H1 (cell line): Measurements from ENCODE around the gene SLC7A6OS. TPM values are rescaled to one million over a fixed set of nuclear protein-coding genes. Genes with fewer than 3 reads are reported as not detected.

Experiments used
- CTCF ChIA-PET: fragments of 300-600 bp; sonication (Branson Sonifier 250); formaldehyde crosslinking; loops from one replicate; lab custom pipeline; 2021; ENCODE audit not compliant: partially characterized antibody; lab: Charles Lee
- POLR2A ChIA-PET: fragments of 300-600 bp; sonication (Branson Sonifier 250); formaldehyde crosslinking; loops from one replicate; lab custom pipeline; 2021; ENCODE audit warnings: inconsistent platforms; ENCODE audit not compliant: partially characterized antibody; lab: Charles Lee
- DNase-seq, 2 experiments: peaks; one replicate each; pipeline versions ENCODE4 v3.0.0 to v3.0.0-alpha.2; 2010 to 2022; ENCODE audit warnings: low spot score in 2 of 2, low read depth in 1 of 2, mixed read lengths in 1 of 2
- FAIRE-seq: peaks from 2 replicates; lab custom pipeline; 2011; peaks lifted over from hg19 to GRCh38; lab: Jason Lieb, UNC
- H2AFZ ChIP-seq: 2 replicates; pipeline ENCODE4 v1.8.1; 2012; ENCODE audit warnings: low read length, inconsistent platforms
- H2AK5ac ChIP-seq: 2 replicates; pipeline ENCODE4 v1.6.1; 2013; ENCODE audit warnings: low read depth, low read length
- H2BK120ac ChIP-seq: replicated peaks from 2 replicates; pipeline ENCODE3; 2013; ENCODE audit warnings: low read depth, low read length, inconsistent platforms
- H2BK12ac ChIP-seq: 2 replicates; pipeline ENCODE4 v1.6.1; 2013; ENCODE audit warnings: low read depth, low read length
- H2BK15ac ChIP-seq: 2 replicates; pipeline ENCODE4 v1.6.1; 2013; ENCODE audit warnings: low read length
- H2BK20ac ChIP-seq: 2 replicates; pipeline ENCODE4 v1.6.1; 2013; ENCODE audit warnings: low read length
- H2BK5ac ChIP-seq: 2 replicates; pipeline ENCODE4 v1.6.1; 2013; ENCODE audit warnings: low read depth, low read length
- H3K14ac ChIP-seq: 2 replicates; pipeline ENCODE4 v1.6.1; 2013; ENCODE audit warnings: inconsistent platforms; ENCODE audit not compliant: insufficient read length
- H3K18ac ChIP-seq: 2 replicates; pipeline ENCODE4 v1.6.1; 2013; ENCODE audit warnings: low read length; ENCODE audit errors: extremely low read depth
- H3K23ac ChIP-seq: 2 replicates; pipeline ENCODE4 v1.6.1; 2013; ENCODE audit warnings: inconsistent platforms; ENCODE audit not compliant: insufficient read length
- H3K23me2 ChIP-seq: 2 replicates; pipeline ENCODE4 v1.6.1; 2013; ENCODE audit warnings: low read depth, low read length
- H3K27ac ChIP-seq: 2 replicates; pipeline ENCODE4 v1.6.1; 2011; ENCODE audit warnings: low read depth, low read length, inconsistent platforms
- H3K27me3 ChIP-seq, 4 experiments: replicated peaks in 1 of 4; 1 replicate in 1 of 4; 2 replicates in 3 of 4; pipeline versions ENCODE4 v1.6.1 to v1.8.1; 2011 to 2013; ENCODE audit warnings: low read length in 3 of 4, mild to moderate bottlenecking in 3 of 4, inconsistent platforms in 2 of 4, mixed read lengths in 2 of 4, moderate library complexity in 1 of 4; ENCODE audit not compliant: control insufficient read depth in 3 of 4, insufficient read depth in 3 of 4; ENCODE audit errors: extremely low read depth in 1 of 4
- H3K36me3 ChIP-seq, 4 experiments: 2 replicates each; pipeline versions ENCODE4 v1.6.1 to v1.8.1; 2011 to 2013; ENCODE audit warnings: mild to moderate bottlenecking in 4 of 4, low read length in 3 of 4, moderate library complexity in 2 of 4, control low read depth in 1 of 4, inconsistent platforms in 1 of 4; ENCODE audit not compliant: insufficient read depth in 4 of 4, control insufficient read depth in 2 of 4
- H3K4ac ChIP-seq: replicated peaks from 2 replicates; pipeline ENCODE3; 2013; ENCODE audit warnings: low read length, low read depth, mixed read lengths, inconsistent platforms; ENCODE audit not compliant: insufficient read length
- H3K4me1 ChIP-seq, 4 experiments: replicated peaks in 1 of 4; 1 replicate in 1 of 4; 2 replicates in 3 of 4; pipeline versions ENCODE4 v1.6.1 to v1.8.1; 2011 to 2013; ENCODE audit warnings: low read length in 3 of 4, inconsistent platforms in 2 of 4, mixed read lengths in 1 of 4; ENCODE audit not compliant: insufficient read depth in 4 of 4, control insufficient read depth in 3 of 4
- H3K4me2 ChIP-seq, 2 experiments: 2 replicates each; pipeline versions ENCODE4 v1.6.1 to v1.8.1; 2011 to 2013; ENCODE audit warnings: low read depth in 2 of 2, low read length in 2 of 2, control low read depth in 1 of 2, inconsistent platforms in 1 of 2, mild to moderate bottlenecking in 1 of 2; ENCODE audit not compliant: insufficient read depth in 1 of 2
- H3K4me3 ChIP-seq, 4 experiments: fragments of 200-600, 300-600 bp in 1 of 4; sonication (generic), shearing (Covaris generic), sonication (Bioruptor Twin) in 1 of 4; 2 replicates each; pipeline versions ENCODE4 v1.5.1 to v1.8.1; 2011 to 2016; ENCODE audit warnings: low read length in 4 of 4, low read depth in 3 of 4, control low read depth in 2 of 4, inconsistent platforms in 2 of 4, mild to moderate bottlenecking in 2 of 4, mixed read lengths in 1 of 4, moderate library complexity in 1 of 4; ENCODE audit not compliant: insufficient read depth in 2 of 4; ENCODE audit errors: extremely low read depth in 1 of 4
- H3K56ac ChIP-seq: replicated peaks from 2 replicates; pipeline ENCODE3; 2013; ENCODE audit warnings: low read depth, mild to moderate bottlenecking, mixed read lengths, low read length, inconsistent platforms; ENCODE audit not compliant: insufficient read length
- H3K79me1 ChIP-seq: 2 replicates; pipeline ENCODE4 v1.6.1; 2013; ENCODE audit warnings: low read depth, low read length, control low read depth
- H3K79me2 ChIP-seq, 2 experiments: 2 replicates each; pipeline versions ENCODE4 v1.6.1 to v1.8.1; 2012 to 2013; ENCODE audit warnings: low read length in 2 of 2, mild to moderate bottlenecking in 2 of 2, inconsistent platforms in 1 of 2; ENCODE audit not compliant: insufficient read depth in 2 of 2, control insufficient read depth in 1 of 2
- H3K9ac ChIP-seq, 4 experiments: replicated peaks in 1 of 4; 1 replicate in 1 of 4; 2 replicates in 3 of 4; pipeline versions ENCODE4 v1.6.1 to v1.8.1; 2011 to 2013; ENCODE audit warnings: low read depth in 3 of 4, low read length in 3 of 4, control low read depth in 2 of 4, mild to moderate bottlenecking in 2 of 4, moderate library complexity in 2 of 4, inconsistent platforms in 1 of 4; ENCODE audit errors: extremely low read depth in 1 of 4
- H3K9me3 ChIP-seq, 2 experiments: 2 replicates each; pipeline versions ENCODE4 v1.6.1 to v1.8.1; 2012 to 2013; ENCODE audit warnings: mild to moderate bottlenecking in 2 of 2, moderate library complexity in 2 of 2, control low read depth in 1 of 2, inconsistent platforms in 1 of 2, low read depth in 1 of 2, low read length in 1 of 2, mixed read lengths in 1 of 2; ENCODE audit not compliant: insufficient read depth in 2 of 2
- H4K20me1 ChIP-seq, 2 experiments: replicated peaks in 1 of 2; 2 replicates each; pipeline versions ENCODE3 to v1.8.1; 2011 to 2013; ENCODE audit warnings: inconsistent platforms in 2 of 2, low read length in 2 of 2, mild to moderate bottlenecking in 1 of 2; ENCODE audit not compliant: insufficient read depth in 2 of 2, control insufficient read depth in 1 of 2
- H4K5ac ChIP-seq: 2 replicates; pipeline ENCODE4 v1.6.1; 2013; ENCODE audit warnings: low read length, low read depth, mixed read lengths, inconsistent platforms; ENCODE audit not compliant: insufficient read length
- H4K8ac ChIP-seq: 2 replicates; pipeline ENCODE4 v1.8.0; 2013; ENCODE audit warnings: mild to moderate bottlenecking, moderate library complexity, low read length, inconsistent platforms; ENCODE audit not compliant: insufficient read depth; ENCODE audit errors: extremely low read depth
- H4K91ac ChIP-seq: replicated peaks from 2 replicates; pipeline ENCODE3; 2013; ENCODE audit warnings: low read length, mixed read lengths, inconsistent platforms; ENCODE audit not compliant: insufficient read length
- ATF3 ChIP-seq: IDR thresholded peaks from 2 replicates; pipeline ENCODE4 v1.6.1; 2011; ENCODE audit warnings: low read depth, mild to moderate bottlenecking, low read length; ENCODE audit not compliant: insufficient read depth
- CHD1 ChIP-seq: IDR thresholded peaks from 2 replicates; pipeline ENCODE4 v1.6.1; 2012; ENCODE audit warnings: low read depth, low read length, improper control_type of control experiment
- EGR1 ChIP-seq: IDR thresholded peaks from 2 replicates; pipeline ENCODE4 v1.6.1; 2011; ENCODE audit warnings: low read depth, low read length, borderline replicate concordance
- EP300 ChIP-seq, 2 experiments: IDR thresholded peaks; 1 replicate in 1 of 2; 2 replicates in 1 of 2; pipeline ENCODE4 v1.6.1; 2011 to 2012; ENCODE audit warnings: low read depth in 2 of 2, low read length in 2 of 2, mild to moderate bottlenecking in 2 of 2, borderline replicate concordance in 1 of 2, inconsistent platforms in 1 of 2, moderate library complexity in 1 of 2
- POLR2AphosphoS5 ChIP-seq: IDR thresholded peaks from 2 replicates; pipeline ENCODE4 v1.6.1; 2011; ENCODE audit warnings: low read depth, low read length
- SAP30 ChIP-seq: fragments of 300-600 bp; sonication (generic); IDR thresholded peaks from 2 replicates; pipeline ENCODE4 v1.7.1; 2012; ENCODE audit warnings: low read length, moderate library complexity, mild to moderate bottlenecking, inconsistent platforms; ENCODE audit not compliant: insufficient read depth, insufficient replicate concordance
- SIX5 ChIP-seq: IDR thresholded peaks from 2 replicates; pipeline ENCODE4 v1.6.1; 2011; ENCODE audit warnings: mild to moderate bottlenecking, low read depth, low read length
- SRF ChIP-seq: IDR thresholded peaks from 2 replicates; pipeline ENCODE4 v1.6.1; 2011; ENCODE audit warnings: mild to moderate bottlenecking, low read depth, low read length, moderate library complexity
- TEAD4 ChIP-seq: IDR thresholded peaks from 2 replicates; pipeline ENCODE4 v1.6.1; 2012; ENCODE audit warnings: low read depth, low read length, inconsistent platforms, mixed read lengths
- WGBS, 2 experiments: shearing (Covaris generic) in 1 of 2; methylation state at CpG; one replicate each; pipeline versions ENCODE4 v1.1.6 to v1.1.7; 2013 to 2015; ENCODE audit warnings: low lambda C conversion rate in 2 of 2, mixed read lengths in 2 of 2, inconsistent platforms in 1 of 2, low coverage in 1 of 2, missing lambda C conversion rate in 1 of 2; ENCODE audit not compliant: insufficient replicate concordance in 2 of 2, insufficient coverage in 1 of 2, insufficient read length in 1 of 2; ENCODE audit errors: extremely low coverage in 1 of 2, missing lambda C conversion rate in 1 of 2; 5-methylcytosine and 5-hydroxymethylcytosine counted together
- polyA plus RNA-seq, 7 experiments: library from polyadenylated mRNA; depleted of rRNA in 3 of 7; stranded (reverse) in 5 of 7; unstranded in 2 of 7; fragments of >200 nt in 5 of 7; fragments of 200-250 nt in 2 of 7; gene quantifications; 1 replicate in 5 of 7; 2 replicates in 1 of 7; 4 replicates in 1 of 7; pipeline versions ENCODE4 v1.2.1 to v1.2.3, GENCODE V29; 2011 to 2013; ENCODE audit warnings: missing spikeins in 2 of 7, mixed read lengths in 2 of 7
- total RNA-seq: library from RNA; stranded (reverse); fragmentation: NEBNext Ultra II Directional; extraction: Animal tissue kit (Norgen Biotek cat#: 25700); gene quantifications from 2 replicates; pipeline ENCODE4 v1.2.1, GENCODE V29; 2021

The SLC7A6OS gene
- total and polyA plus RNA-seq, 2 of the 8 experiments (the other 6 are each of a cell fraction or from before 2014, with no cell fraction given) = 7.3 to 21.3 TPM

GRCh38 chr16:68319185-68319908 is 8.6 kb upstream of the SLC7A6OS start:
- H3K79me2 ChIP-seq = no peaks in the 10 kb centered on the region
- no peak overlapping the region for H2BK15ac ChIP-seq
- no peak overlapping the region for H2AFZ ChIP-seq
- no peak for TF ChIP-seq SRF
- TF ChIP-seq SAP30 = no peak
- no peak for TF ChIP-seq TEAD4
- no peak for TF ChIP-seq CHD1
- no peak for TF ChIP-seq SIX5
- TF ChIP-seq EP300 (IDR thresholded peaks at IDR 0.05; ENCODE audit: borderline replicate concordance in 1 of 2, low read depth in 2 of 2, low read length in 2 of 2) = no peak
- no peak for TF ChIP-seq ATF3
- TF ChIP-seq EGR1 = no peak
- no peak for TF ChIP-seq POLR2AphosphoS5
- H4K5ac ChIP-seq = no peak overlapping the region
- H3K9ac ChIP-seq = no peak overlapping the region
- no peaks in the 10 kb centered on the region for H3K23me2 ChIP-seq
- ChIA-PET POLR2A (interaction anchor here (0.6 to 1.4 kb wide), 5 partner anchors 8 to 160 kb away, joined by 3 to 5 read pairs (median 3); partner anchors contain the start of genes PRMT7 and SLC7A6OS), CTCF (interaction anchor here (0.6 to 16.2 kb wide), 9 partner anchors 9 to 164 kb away, joined by 3 to 221 read pairs (median 4); partner anchors contain the start of genes PRMT7, SLC7A6 and SLC7A6OS)
- WGBS, 2 experiments = 98% methylated on average over 6 of the region's 6 CpGs; no CpG with 5 or more reads in 1 of the 2 experiments
- no peaks in the 10 kb centered on the region; a peak in 1 of 7 replicates for H3K4me1 ChIP-seq
- H3K27ac ChIP-seq = no peak overlapping the region
- H3K14ac ChIP-seq = no peak overlapping the region
- no peaks in the 10 kb centered on the region for H3K9me3 ChIP-seq
- no peak overlapping the region for H3K56ac ChIP-seq
- no peak overlapping the region for H4K91ac ChIP-seq
- no peak overlapping the region for H2BK20ac ChIP-seq
- peaks cover 3% of the 10 kb centered on the region; the same call in 1 of the 2 replicates for H3K79me1 ChIP-seq
- no peak overlapping the region for H3K4me2 ChIP-seq
- H3K4ac ChIP-seq = no peak overlapping the region
- no peak overlapping the region for H4K8ac ChIP-seq
- H2BK5ac ChIP-seq = no peak overlapping the region
- H2BK120ac ChIP-seq = no peak overlapping the region
- no peak overlapping the region for H3K18ac ChIP-seq
- DNase-seq = no peak
- no peak overlapping the region for H2BK12ac ChIP-seq
- FAIRE-seq = no peak
- no peak overlapping the region for H3K23ac ChIP-seq
- peaks cover 2 to 22% (median 9%) of the 10 kb centered on the region in 4 experiments; a peak in 5 of 8 replicates for H3K36me3 ChIP-seq
- no peak overlapping the region for H2AK5ac ChIP-seq
- H3K27me3 ChIP-seq = no peaks in the 10 kb centered on the region
- no peak overlapping the region for H3K4me3 ChIP-seq
- peaks cover 0 to 2% of the 10 kb centered on the region in 2 experiments for H4K20me1 ChIP-seq
